Measurements from ENCODE around the gene DYNLT3. TPM values are rescaled to one million over a fixed set of nuclear protein-coding genes. Genes with fewer than 3 reads are reported as not detected.

DYNLT3 gene
- total RNA-seq, 1 experiment from 2014 or later = 5.7 TPM

- Histone ChIP-seq H3K27me3 (ENCODE audit: insufficient read depth, low read length) (no peaks in the 10 kb centered on the region), H4K5ac (ENCODE audit: insufficient read length, low read depth, low read length) (no peak overlapping the region), H3K4me2 (ENCODE audit: insufficient read depth, insufficient read length, low read length) (no peak overlapping the region), H3K4me1 (ENCODE audit: insufficient read depth, low read length) (no peaks in the 10 kb centered on the region), H4K8ac (replicated peaks; ENCODE audit: insufficient read length, low read depth, low read length) (no peak overlapping the region), H3K79me1 (ENCODE audit: insufficient read depth, low read depth, low read length, poor library complexity, severe bottlenecking) (no peaks in the 10 kb centered on the region), H3K4ac (ENCODE audit: low read depth, low read length) (no peak overlapping the region), H3K23ac (ENCODE audit: insufficient read length, low read depth, low read length) (no peak overlapping the region), H3K9me3 (ENCODE audit: control insufficient read depth, low read depth, low read length) (no peaks in the 10 kb centered on the region), H2BK15ac (ENCODE audit: low read depth, low read length) (no peak overlapping the region), H3K9ac (ENCODE audit: extremely low read depth, insufficient read length, low read length) (no peak overlapping the region), H2BK120ac (ENCODE audit: low read depth, low read length, poor library complexity, severe bottlenecking) (no peak overlapping the region), H2AK5ac (ENCODE audit: insufficient read length, low read length) (no peak overlapping the region), H3K79me2 (ENCODE audit: insufficient read depth, low read length) (no peaks in the 10 kb centered on the region), H2BK20ac (ENCODE audit: low read depth, low read length, poor library complexity, severe bottlenecking) (no peak overlapping the region), H3K18ac (ENCODE audit: insufficient read length, low read depth, low read length) (no peak overlapping the region), H2BK12ac (ENCODE audit: insufficient read length, low read depth, low read length) (no peak overlapping the region), H3K27ac (ENCODE audit: insufficient read length, low read depth, low read length) (no peak overlapping the region), H4K20me1 (ENCODE audit: control insufficient read depth, insufficient read depth, insufficient read length) (no peaks in the 10 kb centered on the region), H3K56ac (ENCODE audit: insufficient read length, low read depth, low read length) (no peak overlapping the region), H2AFZ (ENCODE audit: low read length) (no peak overlapping the region), H3K23me2 (ENCODE audit: insufficient read length, low read depth, low read length, poor library complexity, severe bottlenecking) (no peaks in the 10 kb centered on the region), H4K91ac (ENCODE audit: insufficient read length, low read depth, low read length) (no peak overlapping the region), H2BK5ac (ENCODE audit: insufficient read length, low read length) (no peak overlapping the region), H3K14ac (ENCODE audit: insufficient read depth, low read length) (no peak overlapping the region), H3T11ph (ENCODE audit: low read length) (no peak overlapping the region)
- no peak for DNase-seq
- Mint-ChIP-seq H3K4me3 (no peak overlapping the region), H3K27ac (no peak overlapping the region), H3K36me3 (ENCODE audit: insufficient read depth in 1 of 3, low read depth in 3 of 3) (no peaks in the 10 kb centered on the region; a peak in 3 of 7 replicates), H3K4me1 (peaks cover 0 to 2% of the 10 kb centered on the region in 2 experiments; a peak in 1 of 4 replicates), H3K9me3 (peaks cover 43 to 47% of the 10 kb centered on the region in 2 experiments), H3K27me3 (ENCODE audit: low read depth) (no peaks in the 10 kb centered on the region)
- WGBS (ENCODE audit: extremely low coverage, insufficient read length, low lambda C conversion rate) = no CpG with 5 or more reads among the region's 5 CpGs
- TF ChIP-seq CTCF (conservative IDR thresholded peaks at IDR 0.05) = no peak
These were observed 40.6 kb upstream of the DYNLT3 start for GRCh38 chrX:37888010-37888409.
